NT2/D1 (cell line): Measurements from ENCODE around the gene PRDM10.
A peak's percentile ranks its signal among the peaks of the same experiment; 100 is the strongest.

Experiments
- DNase-seq: peaks from one replicate; pipeline ENCODE4 v3.0.0-alpha.2; 2011; ENCODE audit warnings: low read depth, low spot score
- H3K27me3 ChIP-seq: 2 replicates; pipeline ENCODE4 v1.6.0; 2011; ENCODE audit warnings: mild to moderate bottlenecking; ENCODE audit not compliant: insufficient read length, insufficient read depth
- H3K36me3 ChIP-seq: 2 replicates; pipeline ENCODE4 v1.6.1; 2011; ENCODE audit warnings: mild to moderate bottlenecking, low read length, mixed read lengths; ENCODE audit not compliant: insufficient read depth, insufficient read length
- H3K4me1 ChIP-seq: 2 replicates; pipeline ENCODE4 v1.5.1; 2011; ENCODE audit not compliant: insufficient read depth, insufficient read length
- H3K4me3 ChIP-seq: 2 replicates; pipeline ENCODE4 v1.5.1; 2011; ENCODE audit warnings: low read depth; ENCODE audit not compliant: insufficient read length
- H3K9ac ChIP-seq: 2 replicates; pipeline ENCODE4 v1.6.0; 2011; ENCODE audit warnings: low read depth; ENCODE audit not compliant: insufficient read length
- H3K9me3 ChIP-seq: 2 replicates; pipeline ENCODE4 v1.5.1; 2011; ENCODE audit warnings: mild to moderate bottlenecking, low read length; ENCODE audit not compliant: insufficient read depth
- SUZ12 ChIP-seq: IDR thresholded peaks from 2 replicates; pipeline ENCODE4 v1.6.1; 2011; ENCODE audit not compliant: insufficient read length, insufficient read depth; ENCODE audit errors: extremely low read depth
- YY1 ChIP-seq: IDR thresholded peaks from 2 replicates; pipeline ENCODE4 v1.6.1; 2011; ENCODE audit not compliant: insufficient read length, insufficient read depth
- ZNF274 ChIP-seq: IDR thresholded peaks from 2 replicates; pipeline ENCODE4 v1.6.1; 2011; ENCODE audit warnings: mild to moderate bottlenecking, low read depth, low read length

The PRDM10 gene

GRCh38 chr11:130002352-130002845, at the start of gene PRDM10:
Gene PRDM10, minus strand, starts transcription at chr11:130002835. Its CDS starts 41,871 bp downstream, at chr11:129960964.
- no peaks in the 10 kb centered on the region for H3K9me3 ChIP-seq
- peak; percentile 75 for DNase-seq
- H3K36me3 ChIP-seq: no peaks in the 10 kb centered on the region
- TF ChIP-seq ZNF274 (no peak), YY1 (peak; percentile 65)
- H3K27me3 ChIP-seq: no peaks in the 10 kb centered on the region
- peak within 1 kb of the TSS; percentile 79 for H3K9ac ChIP-seq
- H3K4me1 ChIP-seq: no peaks in the 10 kb centered on the region
- peak within 1 kb of the TSS; percentile 78 for H3K4me3 ChIP-seq

GRCh38 chr11:130051082-130051481, 48.4 kb upstream of the PRDM10 start:
- TF ChIP-seq SUZ12 (no peak), ZNF274 (no peak), YY1 (no peak)
- no peak overlapping the region for H3K9ac ChIP-seq

GRCh38 chr11:130050257-130050656, 47.6 kb upstream of the PRDM10 start:
- Histone ChIP-seq H3K9ac (no peak overlapping the region), H3K36me3 (no peaks in the 10 kb centered on the region), H3K27me3 (no peaks in the 10 kb centered on the region), H3K4me1 (no peaks in the 10 kb centered on the region), H3K4me3 (no peak overlapping the region), H3K9me3 (no peaks in the 10 kb centered on the region)
- TF ChIP-seq ZNF274 (no peak), YY1 (no peak), SUZ12 (no peak)
- no peak for DNase-seq

More at GRCh38 chr11:130051082-130051481, 48.4 kb upstream of the PRDM10 start:
- H3K4me3 ChIP-seq: no peak overlapping the region
- no peaks in the 10 kb centered on the region for H3K9me3 ChIP-seq
- no peaks in the 10 kb centered on the region for H3K4me1 ChIP-seq
- no peaks in the 10 kb centered on the region for H3K27me3 ChIP-seq
- DNase-seq: no peak
- no peaks in the 10 kb centered on the region for H3K36me3 ChIP-seq

GRCh38 chr11:130049328-130049771, 46.7 kb upstream of the PRDM10 start:
- Histone ChIP-seq H3K9ac (no peak overlapping the region), H3K4me1 (no peaks in the 10 kb centered on the region), H3K36me3 (no peaks in the 10 kb centered on the region), H3K9me3 (no peaks in the 10 kb centered on the region), H3K4me3 (no peak overlapping the region), H3K27me3 (no peaks in the 10 kb centered on the region)
- no peak for DNase-seq
- no peak for TF ChIP-seq ZNF274
- no peak for TF ChIP-seq SUZ12
- TF ChIP-seq YY1: no peak

DNA sequence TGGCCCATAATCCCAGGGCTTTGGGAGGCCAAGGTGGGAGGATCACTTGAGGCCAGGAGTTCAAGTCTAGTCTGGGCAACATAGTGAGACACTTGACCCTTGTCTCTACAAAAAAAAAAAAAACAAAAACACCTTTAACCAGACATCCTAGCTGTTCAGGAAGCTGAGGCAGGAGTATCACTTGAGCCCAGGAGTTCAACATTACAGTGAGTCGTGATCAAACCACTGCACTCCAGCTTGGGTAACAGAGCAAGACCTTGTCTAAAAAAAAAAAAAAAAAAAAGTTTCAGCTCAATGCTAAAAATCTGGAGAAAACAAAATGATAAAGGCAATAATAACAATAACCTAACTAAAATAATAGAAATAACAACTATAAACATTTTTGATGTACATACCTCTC, 44.5 kb upstream of the PRDM10 start:
- TF ChIP-seq SUZ12: no peak
- TF ChIP-seq YY1: no peak
- no peak for TF ChIP-seq ZNF274
- no peaks in the 10 kb centered on the region; the same call in 1 of the 2 replicates for H3K9me3 ChIP-seq
- H3K27me3 ChIP-seq: no peaks in the 10 kb centered on the region
- H3K4me1 ChIP-seq: no peaks in the 10 kb centered on the region
- H3K4me3 ChIP-seq: no peak overlapping the region
- DNase-seq: no peak
- no peaks in the 10 kb centered on the region for H3K36me3 ChIP-seq
- no peak overlapping the region for H3K9ac ChIP-seq

DNA sequence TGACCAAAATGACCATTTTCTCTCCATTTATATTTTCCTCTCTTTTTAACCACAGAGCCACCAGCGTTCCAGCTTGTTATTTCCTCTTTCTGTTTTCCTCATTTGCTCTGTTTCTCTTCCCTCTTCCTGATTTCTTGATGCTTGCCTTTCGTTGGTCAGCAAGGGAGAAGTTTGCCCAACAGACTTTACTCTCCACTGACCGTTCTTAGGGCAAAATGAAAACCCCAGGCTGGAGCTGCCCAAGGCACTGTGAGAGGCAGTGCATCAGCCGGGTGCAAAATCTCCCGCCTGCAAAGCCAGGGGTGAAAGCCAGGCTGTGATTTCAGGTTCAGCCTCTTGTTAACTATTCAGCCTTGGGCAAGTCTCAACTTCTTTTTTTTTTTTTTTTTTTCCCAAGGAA, 40.9 kb upstream of the PRDM10 start:
- H3K4me3 ChIP-seq: no peak overlapping the region
- H3K9me3 ChIP-seq: no peaks in the 10 kb centered on the region; the same call in 1 of the 2 replicates
- no peak overlapping the region for H3K9ac ChIP-seq
- no peak for DNase-seq
- TF ChIP-seq SUZ12 (no peak), ZNF274 (no peak), YY1 (no peak)
- no peaks in the 10 kb centered on the region for H3K36me3 ChIP-seq
- H3K27me3 ChIP-seq: no peaks in the 10 kb centered on the region
- no peaks in the 10 kb centered on the region for H3K4me1 ChIP-seq

GRCh38 chr11:130042093-130042591, 39.5 kb upstream of the PRDM10 start:
- no peaks in the 10 kb centered on the region for H3K4me1 ChIP-seq
- DNase-seq: no peak

More at GRCh38 chr11:130042093-130042591, 39.5 kb upstream of the PRDM10 start:
- Histone ChIP-seq H3K9me3 (no peaks in the 10 kb centered on the region; the same call in 1 of the 2 replicates), H3K9ac (no peak overlapping the region), H3K4me3 (no peak overlapping the region), H3K27me3 (no peaks in the 10 kb centered on the region), H3K36me3 (no peaks in the 10 kb centered on the region)
- TF ChIP-seq YY1 (no peak), ZNF274 (no peak), SUZ12 (no peak)
